Endothelial cell of umbilical vein (primary cell): ENCODE data around the gene OR10R2. TPM values are rescaled to one million over a fixed set of nuclear protein-coding genes. Genes with fewer than 3 reads are reported as not detected.

Experiments used
- BruUV-seq: library from RNA; stranded (reverse); fragments of 400-500 nt; replicated peaks from 2 replicates; lab custom pipeline; 2021; lab: Mats Ljungman, UMichigan
- CTCF ChIA-PET: fragments of 300-600, 350-600 bp; sonication (Branson Sonifier 250); formaldehyde crosslinking; loops from one replicate; lab custom pipeline; 2021; ENCODE audit warnings: antibody characterized with exemption, inconsistent platforms; lab: Charles Lee
- POLR2A ChIA-PET: fragments of 300-600, 350-600 bp; sonication (Branson Sonifier 250); formaldehyde crosslinking; loops from one replicate; lab custom pipeline; 2021; ENCODE audit warnings: antibody characterized with exemption, inconsistent platforms; lab: Charles Lee
- DNase-seq: peaks from one replicate; pipeline ENCODE4 v3.0.0-alpha.2; 2011; ENCODE audit warnings: low read depth, low spot score
- FAIRE-seq: peaks from 2 replicates; lab custom pipeline; 2011; peaks lifted over from hg19 to GRCh38; lab: Jason Lieb, UNC
- H2AFZ ChIP-seq: 2 replicates; pipeline ENCODE4 v1.6.0; 2012; ENCODE audit warnings: low read depth, low read length, control low read depth, inconsistent platforms
- H3K27ac ChIP-seq: 2 replicates; pipeline ENCODE4 v1.5.1; 2011; ENCODE audit warnings: low read depth, mild to moderate bottlenecking, control low read depth, low read length, moderate library complexity; ENCODE audit not compliant: insufficient read depth
- H3K27me3 ChIP-seq, 2 experiments: 2 replicates each; pipeline versions ENCODE4 v1.6.0 to v1.6.1; 2011; ENCODE audit warnings: low read length in 2 of 2, mixed read lengths in 1 of 2; ENCODE audit not compliant: control insufficient read depth in 2 of 2, insufficient read depth in 2 of 2
- H3K36me3 ChIP-seq, 2 experiments: 2 replicates in 1 of 2; 3 replicates in 1 of 2; pipeline ENCODE4 v1.5.1; 2011; ENCODE audit warnings: low read length in 2 of 2, mild to moderate bottlenecking in 1 of 2, moderate library complexity in 1 of 2; ENCODE audit not compliant: control insufficient read depth in 2 of 2, insufficient read depth in 2 of 2; ENCODE audit errors: extremely low read depth in 1 of 2
- H3K4me1 ChIP-seq: 3 replicates; pipeline ENCODE4 v1.5.1; 2011; ENCODE audit warnings: mild to moderate bottlenecking, low read length; ENCODE audit not compliant: control insufficient read depth, insufficient read depth; ENCODE audit errors: extremely low read depth
- H3K4me2 ChIP-seq: 2 replicates; pipeline ENCODE4 v1.6.1; 2011; ENCODE audit warnings: low read length, control low read depth, mixed read lengths; ENCODE audit not compliant: insufficient read depth
- H3K4me3 ChIP-seq, 3 experiments: fragments of 200-600 bp in 1 of 3; sonication (generic), shearing (Covaris generic) in 1 of 3; replicated peaks in 1 of 3; 2 replicates each; pipeline ENCODE4 v1.5.1; 2011 to 2016; ENCODE audit warnings: control low read depth in 3 of 3, low read length in 3 of 3, mild to moderate bottlenecking in 2 of 3, inconsistent platforms in 1 of 3, low read depth in 1 of 3, moderate library complexity in 1 of 3; ENCODE audit not compliant: insufficient read depth in 1 of 3
- H3K79me2 ChIP-seq: 2 replicates; pipeline ENCODE4 v1.6.0; 2012; ENCODE audit warnings: low read length, inconsistent platforms; ENCODE audit not compliant: control insufficient read depth, insufficient read depth
- H3K9ac ChIP-seq: replicated peaks from 2 replicates; pipeline ENCODE3; 2011; ENCODE audit warnings: low read length, control low read depth; ENCODE audit not compliant: insufficient read depth; ENCODE audit errors: extremely low read depth
- H3K9me1 ChIP-seq: replicated peaks from 3 replicates; pipeline ENCODE4 v1.6.0; 2011; ENCODE audit warnings: mild to moderate bottlenecking, low read length; ENCODE audit not compliant: control insufficient read depth, insufficient read depth; ENCODE audit errors: extremely low read depth
- H3K9me3 ChIP-seq: replicated peaks from 2 replicates; pipeline ENCODE4 v1.5.1; 2012; ENCODE audit warnings: low read length, inconsistent platforms; ENCODE audit not compliant: control insufficient read depth, insufficient read depth
- H4K20me1 ChIP-seq: replicated peaks from 2 replicates; pipeline ENCODE3; 2011; ENCODE audit warnings: mild to moderate bottlenecking, low read length; ENCODE audit not compliant: control insufficient read depth, insufficient read depth; ENCODE audit errors: extremely low read depth
- EZH2 ChIP-seq: IDR thresholded peaks from 2 replicates; pipeline ENCODE4 v1.6.1; 2012; ENCODE audit warnings: borderline replicate concordance, low read depth, mild to moderate bottlenecking, moderate library complexity, low read length, inconsistent platforms; ENCODE audit not compliant: severe bottlenecking
- FOS ChIP-seq: IDR thresholded peaks from 2 replicates; pipeline ENCODE4 v1.6.1; 2011; ENCODE audit warnings: mild to moderate bottlenecking, low read length, moderate library complexity, borderline replicate concordance; ENCODE audit not compliant: insufficient read depth
- GATA2 ChIP-seq: IDR thresholded peaks from 2 replicates; pipeline ENCODE4 v1.7.0; 2011; ENCODE audit warnings: low read depth, mild to moderate bottlenecking, moderate library complexity, mixed read lengths, low read length; ENCODE audit not compliant: insufficient read length, insufficient read depth
- JUN ChIP-seq: IDR thresholded peaks from 2 replicates; pipeline ENCODE4 v1.6.1; 2011; ENCODE audit warnings: borderline replicate concordance, low read depth; ENCODE audit not compliant: insufficient read length, insufficient read depth
- MAX ChIP-seq: IDR thresholded peaks from 2 replicates; pipeline ENCODE4 v1.6.1; 2011; ENCODE audit not compliant: insufficient read depth, insufficient read length
- POLR2AphosphoS5 ChIP-seq: IDR thresholded peaks from 2 replicates; pipeline ENCODE4 v1.6.1; 2012; ENCODE audit warnings: low read depth, mild to moderate bottlenecking, control low read depth, low read length, moderate library complexity; ENCODE audit not compliant: insufficient read depth
- dilution Hi-C: fragments of 300-500 bp; cut with MboI; formaldehyde crosslinking; loops from one replicate; pipeline ENCODE4 v1.15.0; 2019; ENCODE audit warnings: low sequenced_read_pairs; ENCODE audit not compliant: extremely low pct_ligation_motif_present
- intact Hi-C: fragments of 100-400 bp; cut with micrococcal nuclease; formaldehyde crosslinking; loops from one replicate; pipeline ENCODE4 v1.10.0; 2022
- polyA plus RNA-seq, 4 experiments: library from polyadenylated mRNA; depleted of rRNA in 3 of 4; stranded (reverse) in 3 of 4; unstranded in 1 of 4; fragments of >200 nt; gene quantifications; 2 replicates each; pipeline versions ENCODE4 v1.2.1 to v1.2.3, GENCODE V29; 2011 to 2012; ENCODE audit warnings: missing spikeins in 1 of 4
- total RNA-seq: library from RNA; stranded (reverse); gene quantifications from 2 replicates; pipeline ENCODE4 v1.2.3, GENCODE V29; 2021
- TF ChIP-seq, protein P1 (sequence below), 2 donors: IDR thresholded peaks; 1 replicate in 1 of 2; 2 replicates in 1 of 2; pipeline ENCODE4 v1.5.1; 2011; ENCODE audit warnings: low read length in 2 of 2, mild to moderate bottlenecking in 2 of 2, moderate library complexity in 2 of 2, control low read depth in 1 of 2, inconsistent platforms in 1 of 2, low read depth in 1 of 2; ENCODE audit not compliant: insufficient read depth in 1 of 2; ENCODE audit errors: extremely low read depth in 1 of 2

Gene OR10R2
- total and polyA plus RNA-seq, 2 donors (not counting 3 experiments of a cell fraction or from before 2014, with no cell fraction given) = not detected

GRCh38 chr1:158454537-158454936 lies 17.5 kb upstream of the OR10R2 start:
- DNase-seq = no peak
- no peaks in the 10 kb centered on the region for H3K27me3 ChIP-seq
- no peak overlapping the region for H3K4me2 ChIP-seq
- POLR2A ChIA-PET = no interaction called here
- TF ChIP-seq MAX (no peak), EZH2 (no peak), POLR2AphosphoS5 (no peak), GATA2 (no peak), JUN (no peak), FOS (no peak)
- TF ChIP-seq, protein P1, sequence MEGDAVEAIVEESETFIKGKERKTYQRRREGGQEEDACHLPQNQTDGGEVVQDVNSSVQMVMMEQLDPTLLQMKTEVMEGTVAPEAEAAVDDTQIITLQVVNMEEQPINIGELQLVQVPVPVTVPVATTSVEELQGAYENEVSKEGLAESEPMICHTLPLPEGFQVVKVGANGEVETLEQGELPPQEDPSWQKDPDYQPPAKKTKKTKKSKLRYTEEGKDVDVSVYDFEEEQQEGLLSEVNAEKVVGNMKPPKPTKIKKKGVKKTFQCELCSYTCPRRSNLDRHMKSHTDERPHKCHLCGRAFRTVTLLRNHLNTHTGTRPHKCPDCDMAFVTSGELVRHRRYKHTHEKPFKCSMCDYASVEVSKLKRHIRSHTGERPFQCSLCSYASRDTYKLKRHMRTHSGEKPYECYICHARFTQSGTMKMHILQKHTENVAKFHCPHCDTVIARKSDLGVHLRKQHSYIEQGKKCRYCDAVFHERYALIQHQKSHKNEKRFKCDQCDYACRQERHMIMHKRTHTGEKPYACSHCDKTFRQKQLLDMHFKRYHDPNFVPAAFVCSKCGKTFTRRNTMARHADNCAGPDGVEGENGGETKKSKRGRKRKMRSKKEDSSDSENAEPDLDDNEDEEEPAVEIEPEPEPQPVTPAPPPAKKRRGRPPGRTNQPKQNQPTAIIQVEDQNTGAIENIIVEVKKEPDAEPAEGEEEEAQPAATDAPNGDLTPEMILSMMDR (IDR thresholded peaks at IDR 0.05; ENCODE audit: extremely low read depth in 1 of 2, insufficient read depth in 1 of 2, low read depth in 1 of 2, low read length in 2 of 2) = no peak
- CTCF ChIA-PET = no interaction called here
- no peak for FAIRE-seq
- no peaks in the 10 kb centered on the region for H4K20me1 ChIP-seq
- intact Hi-C loops = no loop called here
- dilution Hi-C loops = no loop called here
- no TSS peak for BruUV-seq
- H3K9me3 ChIP-seq = no peaks in the 10 kb centered on the region
- no peak overlapping the region for H3K4me3 ChIP-seq
- H3K4me1 ChIP-seq = no peaks in the 10 kb centered on the region
- no peak overlapping the region for H3K9ac ChIP-seq
- H3K9me1 ChIP-seq = no peaks in the 10 kb centered on the region
- H3K79me2 ChIP-seq = no peaks in the 10 kb centered on the region
- no peaks in the 10 kb centered on the region for H3K36me3 ChIP-seq
- no peak overlapping the region for H2AFZ ChIP-seq
- no peak overlapping the region for H3K27ac ChIP-seq
